ENCODE results near the gene MPZL3.
A peak's percentile ranks its signal among the peaks of the same experiment; 100 is the strongest.

MPZL3 gene

GRCh38 chr11:118259138-118259537 is 7.0 kb upstream of the MPZL3 start:
- DNase-seq (ENCODE audit: low read depth), result no peak
- no peak for TF ChIP-seq CTCF (IDR thresholded peaks at IDR 0.05; ENCODE audit: insufficient read depth, low read depth, low read length, missing control alignments)
- no peak overlapping the region for H3K4me3 ChIP-seq (ENCODE audit: low read depth, low read length)

- peak; percentile 17 for TF ChIP-seq CTCF (IDR thresholded peaks at IDR 0.05; ENCODE audit: insufficient read depth, low read depth, low read length, missing control alignments)
- no peak for DNase-seq (ENCODE audit: low read depth)
- no peak overlapping the region for H3K4me3 ChIP-seq (ENCODE audit: low read depth, low read length)
Observed at GRCh38 chr11:118258410-118258809, 6.2 kb upstream of the MPZL3 start.

- TF ChIP-seq CTCF (IDR thresholded peaks at IDR 0.05; ENCODE audit: insufficient read depth, low read depth, low read length, missing control alignments), result no peak
- no peak for DNase-seq (ENCODE audit: low read depth)
- peak overlapping the region; percentile 98 for H3K4me3 ChIP-seq (ENCODE audit: low read depth, low read length)
Observed at GRCh38 chr11:118252688-118253087, 523 bp upstream of the MPZL3 start.

DNA sequence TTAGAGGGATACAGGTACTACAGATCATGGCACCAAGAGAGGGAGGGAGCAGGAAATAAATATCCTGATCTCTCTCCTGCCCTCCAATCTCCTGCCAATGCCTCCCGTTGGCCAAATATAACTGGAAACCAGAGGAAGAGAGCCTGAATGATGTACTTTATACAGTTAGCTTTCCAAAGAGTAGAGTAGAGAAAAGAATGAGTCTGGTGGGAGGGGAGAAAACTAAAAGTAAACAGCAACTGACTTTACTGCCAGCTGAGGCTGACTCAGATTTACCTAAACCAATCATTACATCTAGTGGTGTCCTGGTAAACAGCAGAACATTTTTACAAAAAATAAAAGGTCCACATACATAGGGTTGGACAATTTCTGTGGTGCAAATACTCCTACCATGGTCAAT is 5.1 kb downstream of the MPZL3 start:
- no peak for DNase-seq (ENCODE audit: low read depth)
- no peak overlapping the region for H3K4me3 ChIP-seq (ENCODE audit: low read depth, low read length)
- no peak for TF ChIP-seq CTCF (IDR thresholded peaks at IDR 0.05; ENCODE audit: insufficient read depth, low read depth, low read length, missing control alignments)

- H3K4me3 ChIP-seq (ENCODE audit: low read depth, low read length), result no peak overlapping the region
- no peak for TF ChIP-seq CTCF (IDR thresholded peaks at IDR 0.05; ENCODE audit: insufficient read depth, low read depth, low read length, missing control alignments)
- DNase-seq (ENCODE audit: low read depth), result no peak
Observed at GRCh38 chr11:118245936-118246562, 6.1 kb downstream of the MPZL3 start.

DNA sequence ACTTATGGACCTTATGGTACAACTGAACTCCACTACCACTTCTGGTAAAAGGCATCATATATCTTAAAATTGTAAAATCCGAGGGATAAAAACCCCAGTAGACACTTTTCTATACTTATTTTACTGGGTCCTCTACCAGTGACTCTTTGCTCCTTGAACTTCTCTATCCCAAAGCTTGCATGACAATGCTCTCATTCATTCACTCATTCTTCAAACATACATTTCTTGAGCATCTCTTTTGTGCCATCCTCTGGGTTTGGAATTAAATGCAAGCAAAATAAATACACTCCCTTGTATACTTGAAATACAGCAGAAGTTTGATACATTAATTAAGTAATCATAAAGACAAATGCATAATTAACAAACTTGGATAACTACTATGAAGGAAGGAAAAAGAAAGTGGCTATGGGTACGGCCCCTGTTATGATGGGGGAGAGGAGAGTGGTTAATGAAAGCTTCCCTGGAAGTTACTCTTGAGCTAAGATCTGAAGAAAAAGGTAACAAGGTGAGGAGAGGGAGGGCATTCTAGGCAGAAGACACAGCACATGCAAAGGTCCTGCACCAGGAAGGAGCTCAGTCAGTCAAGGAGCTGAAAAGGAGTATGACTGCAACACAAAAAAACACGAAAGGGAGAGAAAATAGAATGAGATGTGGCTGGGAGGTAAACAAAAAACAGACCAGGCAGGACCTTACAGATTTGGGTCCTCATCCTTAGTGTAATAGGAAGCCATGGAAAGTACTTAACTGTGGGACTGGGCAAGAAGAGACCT is 8.0 kb downstream of the MPZL3 start:
- H3K4me3 ChIP-seq (ENCODE audit: low read depth, low read length), result no peak overlapping the region
- TF ChIP-seq CTCF (IDR thresholded peaks at IDR 0.05; ENCODE audit: insufficient read depth, low read depth, low read length, missing control alignments), result no peak
- DNase-seq (ENCODE audit: low read depth), result no peak
